GM21786 (cell line): ENCODE results near the gene ADCY3.

Experiments
- ATAC-seq: cut with Tn5 transposase; IDR thresholded peaks from one replicate; pipeline ENCODE4 v1.9.1; 2021; ENCODE audit not compliant: unreplicated experiment

ADCY3 gene

DNA sequence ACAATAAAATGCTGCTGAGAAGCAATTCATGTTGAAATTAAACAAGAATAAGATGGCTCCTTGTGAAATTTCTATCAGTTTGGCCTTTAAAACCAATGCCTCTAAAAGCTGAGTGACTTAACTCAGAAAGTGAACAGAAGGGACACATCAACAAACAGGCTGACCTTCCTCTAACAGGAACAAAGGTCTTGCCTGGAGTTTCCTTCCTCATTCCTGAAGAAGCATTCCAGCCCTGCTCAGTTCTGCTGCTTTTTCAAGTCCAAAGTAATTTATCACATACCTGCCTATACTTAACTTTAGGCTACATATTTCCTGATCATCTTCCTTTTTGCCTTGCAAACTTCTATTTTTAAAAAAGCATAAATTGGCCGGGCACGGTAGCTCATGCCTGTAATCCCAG is 140.9 kb downstream of the ADCY3 start:
- no peak for ATAC-seq

DNA sequence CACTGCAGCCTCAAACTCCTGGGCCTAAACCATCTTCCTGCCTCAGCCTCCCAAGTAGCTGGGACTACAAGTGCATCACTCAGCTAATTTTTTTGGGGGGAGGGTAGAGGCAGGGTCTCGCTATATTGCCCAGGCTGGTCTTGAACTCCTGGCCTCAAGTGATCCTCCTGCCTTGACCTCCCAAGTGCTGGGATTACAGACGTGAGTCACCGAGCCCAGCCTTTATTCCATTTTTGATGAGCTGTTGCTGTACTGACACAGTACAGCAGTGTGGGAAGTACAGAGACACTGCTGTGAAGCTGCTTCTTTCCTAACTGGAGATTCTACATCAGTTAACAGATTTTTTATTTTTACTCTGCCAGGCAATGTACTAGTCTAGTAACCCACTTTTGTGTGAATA is 145.7 kb downstream of the ADCY3 start:
- no peak for ATAC-seq

DNA sequence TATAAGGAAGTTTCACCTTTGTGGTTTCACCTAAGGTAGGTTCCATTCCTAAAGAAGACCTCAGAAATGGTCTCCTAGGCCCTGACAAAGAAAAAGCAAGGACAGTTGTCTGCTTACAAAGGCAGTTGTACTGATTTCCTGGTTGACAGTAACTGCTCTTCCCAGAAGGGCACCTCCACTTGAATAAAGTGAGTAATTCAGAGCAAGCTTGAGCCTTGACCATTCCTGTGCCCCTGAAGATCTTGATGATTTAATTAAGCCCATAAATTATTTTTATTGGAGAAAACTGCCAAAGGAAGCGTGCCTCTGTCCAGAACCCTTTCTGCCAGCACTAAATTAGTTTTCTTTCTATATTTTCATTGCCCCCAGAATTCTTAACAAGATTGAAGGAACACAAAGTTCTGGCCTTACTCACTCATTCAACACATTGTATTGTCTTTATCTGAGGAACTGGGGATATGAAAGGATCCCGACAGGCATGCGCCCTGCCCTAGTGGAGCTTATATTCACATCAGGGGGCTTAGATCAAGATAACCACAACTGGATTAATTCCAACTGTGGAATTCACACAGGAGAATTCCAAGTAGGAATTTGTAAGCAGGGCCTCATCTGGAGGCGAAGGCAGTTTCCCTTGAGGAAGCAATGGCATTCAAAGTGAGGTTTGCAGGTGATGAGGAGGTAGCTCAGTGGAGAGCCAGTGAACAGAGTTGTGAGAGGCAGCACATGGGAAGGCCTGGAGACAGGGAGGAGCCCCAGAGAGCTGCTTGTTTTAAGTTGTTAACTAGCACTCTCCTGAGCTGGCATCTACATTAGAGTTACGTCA is 148.1 kb downstream of the ADCY3 start:
- no peak for ATAC-seq

DNA sequence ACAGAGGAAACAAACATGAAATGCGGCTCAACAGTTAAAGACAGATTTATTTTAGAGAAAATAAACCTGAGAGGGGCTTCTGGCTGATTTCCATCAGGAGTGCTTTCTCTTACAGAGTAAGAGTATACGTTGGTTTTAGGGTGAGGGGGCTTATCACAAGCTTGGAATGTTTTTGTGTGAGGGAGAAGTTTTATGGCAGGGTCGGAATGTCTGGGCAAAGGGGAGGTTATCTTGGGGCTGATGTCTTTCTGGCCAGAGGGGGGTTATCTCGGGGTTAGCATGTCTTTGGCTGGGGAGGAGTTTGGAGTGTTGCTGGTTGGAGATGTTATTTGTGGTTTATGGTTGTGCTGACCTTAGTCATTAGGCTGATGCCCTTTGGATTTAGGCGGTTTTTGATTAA is 149.0 kb downstream of the ADCY3 start:
- ATAC-seq = no peak
